ENCODE data around the gene LRRC71.

- TF ChIP-seq CTCF (IDR thresholded peaks at IDR 0.05) (no peak), POLR2A (IDR thresholded peaks at IDR 0.05) (no peak)
These were observed 8.7 kb upstream of the LRRC71 start for GRCh38 chr1:156911577-156912298.

Data from breast epithelium (tissue), 3 donors.